Hindlimb muscle (tissue), 1 donor: ENCODE data around the gene ZDHHC15. TPM values are rescaled to one million over a fixed set of nuclear protein-coding genes. Genes with fewer than 3 reads are reported as not detected.
"Not testable (repeated sequence)": the region's sequence is repeated elsewhere in the genome, so short reads cannot be mapped to it uniquely, and the experiment has no call there.

Experiments used
- DNase-seq: peaks from one replicate; pipeline ENCODE4 v3.0.0-alpha.2; 2013
- polyA plus RNA-seq: library from polyadenylated mRNA; unstranded; fragments of 120-200 nt; gene quantifications from one replicate; pipeline ENCODE4 v1.2.1, GENCODE V29; 2013; ENCODE audit not compliant: insufficient read length

ZDHHC15 gene
- 3.4 TPM for polyA plus RNA-seq

GRCh38 chrX:75522565-75523431 is at the start of gene ZDHHC15:
TSS of gene ZDHHC15 (minus strand) at chrX:75523037. CDS start at chrX:75523024, 13 bp downstream.
- peak; percentile 74 for DNase-seq

- DNase-seq: not testable (repeated sequence)
These were observed 37.7 kb upstream of the ZDHHC15 start for GRCh38 chrX:75560544-75560943.

- DNase-seq: no peak
These were observed 24.9 kb upstream of the ZDHHC15 start for GRCh38 chrX:75547783-75548182.

GRCh38 chrX:75546724-75547511 is 24.1 kb upstream of the ZDHHC15 start:
- no peak for DNase-seq

GRCh38 chrX:75544786-75545185 is 21.9 kb upstream of the ZDHHC15 start:
- DNase-seq: no peak

GRCh38 chrX:75483933-75484332 is 38.9 kb downstream of the ZDHHC15 start:
- no peak for DNase-seq

- DNase-seq: not testable (repeated sequence)
These were observed 61.1 kb downstream of the ZDHHC15 start for GRCh38 chrX:75461780-75462179.

- DNase-seq: no peak
These were observed 101.1 kb downstream of the ZDHHC15 start for GRCh38 chrX:75421688-75422230.

GRCh38 chrX:75407153-75407552 is 115.7 kb downstream of the ZDHHC15 start:
- not testable (repeated sequence) for DNase-seq

GRCh38 chrX:75390470-75390869 is 132.4 kb downstream of the ZDHHC15 start:
- no peak for DNase-seq

GRCh38 chrX:75369721-75370120 is 153.1 kb downstream of the ZDHHC15 start:
- DNase-seq: no peak

GRCh38 chrX:75366861-75367260 is 156.0 kb downstream of the ZDHHC15 start:
- no peak for DNase-seq

GRCh38 chrX:75365243-75365975 is 157.4 kb downstream of the ZDHHC15 start:
- no peak for DNase-seq

- no peak for DNase-seq
These were observed 161.0 kb downstream of the ZDHHC15 start for GRCh38 chrX:75361788-75362187.

- DNase-seq: not testable (repeated sequence)
These were observed 174.2 kb downstream of the ZDHHC15 start for GRCh38 chrX:75348601-75349000.

GRCh38 chrX:75337525-75337924 is 185.3 kb downstream of the ZDHHC15 start:
- no peak for DNase-seq

- DNase-seq: no peak
These were observed 187.7 kb downstream of the ZDHHC15 start for GRCh38 chrX:75335127-75335458.

- not testable (repeated sequence) for DNase-seq
These were observed 188.3 kb downstream of the ZDHHC15 start for GRCh38 chrX:75334407-75335126.

- no peak for DNase-seq
These were observed 195.2 kb downstream of the ZDHHC15 start for GRCh38 chrX:75327607-75328006.
